ENCODE results near the gene CTTNBP2.

CTTNBP2 gene, protein sequence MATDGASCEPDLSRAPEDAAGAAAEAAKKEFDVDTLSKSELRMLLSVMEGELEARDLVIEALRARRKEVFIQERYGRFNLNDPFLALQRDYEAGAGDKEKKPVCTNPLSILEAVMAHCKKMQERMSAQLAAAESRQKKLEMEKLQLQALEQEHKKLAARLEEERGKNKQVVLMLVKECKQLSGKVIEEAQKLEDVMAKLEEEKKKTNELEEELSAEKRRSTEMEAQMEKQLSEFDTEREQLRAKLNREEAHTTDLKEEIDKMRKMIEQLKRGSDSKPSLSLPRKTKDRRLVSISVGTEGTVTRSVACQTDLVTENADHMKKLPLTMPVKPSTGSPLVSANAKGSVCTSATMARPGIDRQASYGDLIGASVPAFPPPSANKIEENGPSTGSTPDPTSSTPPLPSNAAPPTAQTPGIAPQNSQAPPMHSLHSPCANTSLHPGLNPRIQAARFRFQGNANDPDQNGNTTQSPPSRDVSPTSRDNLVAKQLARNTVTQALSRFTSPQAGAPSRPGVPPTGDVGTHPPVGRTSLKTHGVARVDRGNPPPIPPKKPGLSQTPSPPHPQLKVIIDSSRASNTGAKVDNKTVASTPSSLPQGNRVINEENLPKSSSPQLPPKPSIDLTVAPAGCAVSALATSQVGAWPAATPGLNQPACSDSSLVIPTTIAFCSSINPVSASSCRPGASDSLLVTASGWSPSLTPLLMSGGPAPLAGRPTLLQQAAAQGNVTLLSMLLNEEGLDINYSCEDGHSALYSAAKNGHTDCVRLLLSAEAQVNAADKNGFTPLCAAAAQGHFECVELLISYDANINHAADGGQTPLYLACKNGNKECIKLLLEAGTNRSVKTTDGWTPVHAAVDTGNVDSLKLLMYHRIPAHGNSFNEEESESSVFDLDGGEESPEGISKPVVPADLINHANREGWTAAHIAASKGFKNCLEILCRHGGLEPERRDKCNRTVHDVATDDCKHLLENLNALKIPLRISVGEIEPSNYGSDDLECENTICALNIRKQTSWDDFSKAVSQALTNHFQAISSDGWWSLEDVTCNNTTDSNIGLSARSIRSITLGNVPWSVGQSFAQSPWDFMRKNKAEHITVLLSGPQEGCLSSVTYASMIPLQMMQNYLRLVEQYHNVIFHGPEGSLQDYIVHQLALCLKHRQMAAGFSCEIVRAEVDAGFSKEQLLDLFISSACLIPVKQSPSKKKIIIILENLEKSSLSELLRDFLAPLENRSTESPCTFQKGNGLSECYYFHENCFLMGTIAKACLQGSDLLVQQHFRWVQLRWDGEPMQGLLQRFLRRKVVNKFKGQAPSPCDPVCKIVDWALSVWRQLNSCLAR (N-terminal part only)

DNA sequence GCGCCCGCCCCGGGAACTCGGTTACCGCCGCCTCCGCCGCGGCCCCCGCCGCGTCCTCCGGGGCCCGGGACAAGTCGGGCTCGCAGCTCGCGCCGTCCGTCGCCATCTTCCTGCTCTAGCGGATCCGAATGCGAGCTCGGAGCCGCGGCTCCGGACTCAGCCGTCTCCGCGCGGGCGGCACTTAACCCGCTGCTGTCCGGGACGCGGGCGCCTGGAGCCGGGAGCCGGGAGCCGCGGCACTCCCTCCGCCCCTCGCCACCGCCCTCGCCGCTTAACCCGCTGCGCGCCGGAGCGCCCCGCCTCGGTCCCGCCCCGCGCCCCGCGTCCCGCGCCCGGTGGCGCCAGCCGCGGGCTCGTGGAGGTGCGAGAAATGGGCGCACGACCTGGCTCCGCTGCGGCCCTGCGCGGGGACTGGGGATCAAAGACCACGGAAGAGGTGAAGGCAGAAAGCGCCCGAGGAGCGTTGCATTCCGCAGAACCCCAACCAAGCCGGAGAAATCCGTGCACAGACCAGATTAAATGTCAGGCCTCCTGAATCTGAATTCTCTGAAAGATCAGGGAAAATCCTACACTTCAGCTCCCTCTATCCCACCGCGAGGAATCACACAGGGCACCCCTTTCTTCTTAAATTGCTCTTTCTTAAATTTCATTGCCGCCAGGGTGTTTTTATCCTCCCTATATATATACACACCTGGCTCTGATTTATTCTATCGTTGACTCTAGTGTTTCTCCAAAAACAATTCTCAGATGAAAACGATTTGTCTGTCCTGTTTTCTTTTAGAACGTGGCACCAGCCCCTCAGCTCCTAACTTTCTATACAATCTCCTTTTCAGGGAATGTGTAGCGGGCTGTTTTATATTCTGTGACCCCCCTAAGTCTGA is at the start of gene CTTNBP2:
CTTNBP2 (minus strand) TSS at position 132 of the 881 bp plus-strand sequence; CDS start at position 106, 26 bp downstream.
- no peak for DNase-seq (ENCODE audit: low read depth, low spot score)

DNA sequence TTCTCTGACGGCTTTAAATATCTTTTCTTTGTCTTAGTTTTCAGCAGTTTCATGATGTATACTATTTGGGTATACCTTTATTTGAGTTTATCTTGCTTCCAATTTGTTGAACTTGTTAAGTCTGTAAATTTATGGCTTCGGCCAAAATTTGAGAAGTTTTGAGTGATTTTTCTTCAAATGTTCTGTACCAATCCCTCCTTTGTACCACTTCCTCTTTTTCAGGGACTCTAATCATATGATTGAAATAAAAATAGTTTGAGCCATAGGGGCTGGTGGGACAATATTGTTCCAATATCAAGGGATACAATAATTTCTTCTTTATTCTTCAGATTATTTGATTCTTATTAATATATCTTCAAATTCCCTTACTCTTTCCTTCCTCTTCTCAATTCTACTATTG is 43.1 kb upstream of the CTTNBP2 start:
- no peak for DNase-seq (ENCODE audit: low read depth, low spot score)

DNA sequence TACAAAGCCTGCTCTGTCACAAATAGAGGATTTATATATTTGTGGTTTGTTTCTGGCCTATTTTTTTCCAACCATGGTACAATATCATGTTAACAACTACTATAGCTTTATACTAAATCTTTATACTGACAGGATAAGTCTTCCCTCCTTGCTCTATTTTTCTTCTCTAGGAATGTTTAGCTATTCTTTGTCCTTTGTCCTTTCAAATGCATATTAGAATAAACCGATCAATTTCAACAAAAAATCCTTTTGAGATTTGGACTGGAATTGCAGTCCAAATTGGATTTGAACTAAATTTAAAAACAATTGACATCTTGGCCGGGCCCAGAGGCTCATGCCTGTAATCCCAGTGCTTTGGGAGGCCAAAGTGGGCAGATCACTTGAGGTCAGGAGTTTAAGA is 39.2 kb upstream of the CTTNBP2 start:
- no peak for DNase-seq (ENCODE audit: low read depth, low spot score)

DNA sequence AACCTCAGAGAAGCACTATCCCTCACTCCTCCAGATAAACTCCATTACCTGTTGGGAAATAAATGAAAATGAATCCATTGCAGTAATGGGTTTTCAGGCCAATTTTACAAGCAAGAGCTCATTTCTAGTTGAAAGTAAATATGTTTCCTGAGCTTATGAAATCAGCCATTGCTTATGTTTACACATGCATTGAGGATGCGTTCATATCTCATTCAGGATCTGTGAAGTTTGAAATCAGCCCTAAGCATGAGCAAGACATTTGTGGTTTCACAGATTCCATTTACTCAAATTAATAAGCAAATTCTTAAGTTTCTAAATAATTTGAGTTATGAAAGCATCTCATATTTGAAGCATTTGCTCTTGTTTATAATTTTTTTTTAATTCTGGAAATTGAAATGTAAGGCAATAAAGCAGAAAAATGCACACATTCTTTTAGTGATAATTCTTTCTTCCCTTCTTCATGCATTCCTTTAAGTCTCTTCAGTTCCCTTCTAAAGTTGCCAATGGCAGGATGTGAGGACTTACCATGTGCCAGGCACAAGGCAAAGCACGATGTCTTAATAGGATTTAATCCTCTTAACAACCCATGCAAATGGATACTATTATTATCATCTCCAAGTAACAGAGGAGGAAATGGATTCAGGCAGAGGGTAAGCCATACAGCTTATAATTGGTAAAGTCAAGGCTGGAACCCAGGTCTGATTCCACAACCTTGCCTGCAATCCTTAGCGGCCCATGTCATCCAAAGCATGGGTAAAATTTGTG is 35.0 kb upstream of the CTTNBP2 start:
- DNase-seq (ENCODE audit: low read depth, low spot score): no peak

DNA sequence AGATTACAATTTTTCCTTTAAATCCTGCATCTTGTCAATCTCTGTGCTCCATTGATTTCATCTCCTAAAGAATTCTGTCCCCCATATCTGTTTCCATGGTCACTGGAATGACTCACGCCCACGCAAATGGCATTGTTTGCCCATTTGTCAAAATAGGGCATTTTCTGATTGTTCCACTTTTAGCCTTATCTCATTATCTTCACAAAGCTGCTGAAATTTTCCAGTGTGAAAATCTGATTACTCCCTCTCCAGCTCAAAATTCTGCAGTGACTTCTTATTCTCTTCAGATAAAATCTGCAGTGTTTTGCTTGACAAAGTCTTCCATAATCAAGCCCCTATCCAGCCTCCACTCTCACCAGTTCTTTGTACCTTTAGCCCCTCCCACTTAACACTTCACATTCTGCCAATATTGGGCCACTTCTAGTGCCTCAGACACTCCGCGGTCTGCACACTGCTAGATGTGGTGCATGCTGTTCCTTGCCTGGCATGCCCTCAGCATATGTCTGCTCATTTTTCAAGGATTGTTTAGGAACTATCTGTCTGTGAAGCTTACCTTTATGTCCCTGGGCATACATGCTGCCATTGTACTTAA is 33.9 kb upstream of the CTTNBP2 start:
- no peak for DNase-seq (ENCODE audit: low read depth, low spot score)

DNA sequence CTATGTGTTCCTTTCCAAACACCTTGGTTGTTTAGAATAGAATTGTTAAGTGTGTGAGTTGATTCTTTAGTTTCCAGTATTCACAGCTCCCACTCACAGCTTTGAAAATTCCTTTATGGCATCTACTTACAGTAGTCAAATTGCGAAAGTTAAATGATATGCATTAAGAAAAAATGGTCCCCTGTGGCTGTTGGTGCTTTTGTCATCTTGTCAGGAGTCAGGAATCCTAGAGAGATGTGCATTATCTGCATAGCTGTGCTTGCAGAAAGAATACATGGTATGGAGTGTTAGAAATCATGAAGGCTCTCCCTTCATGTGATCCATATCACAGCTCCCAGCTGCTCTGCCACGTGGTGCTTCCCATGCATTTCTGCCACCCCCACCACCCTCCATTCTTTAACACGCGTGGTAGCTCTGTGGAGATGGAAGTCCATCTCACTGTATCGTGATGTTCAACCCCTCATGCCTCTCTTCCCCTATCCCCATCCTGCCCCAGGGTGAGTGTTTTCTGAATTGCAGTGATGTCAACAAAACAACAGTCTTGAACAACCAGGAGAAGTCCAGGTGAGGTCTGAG is 29.2 kb upstream of the CTTNBP2 start:
- DNase-seq (ENCODE audit: low read depth, low spot score): no peak

DNA sequence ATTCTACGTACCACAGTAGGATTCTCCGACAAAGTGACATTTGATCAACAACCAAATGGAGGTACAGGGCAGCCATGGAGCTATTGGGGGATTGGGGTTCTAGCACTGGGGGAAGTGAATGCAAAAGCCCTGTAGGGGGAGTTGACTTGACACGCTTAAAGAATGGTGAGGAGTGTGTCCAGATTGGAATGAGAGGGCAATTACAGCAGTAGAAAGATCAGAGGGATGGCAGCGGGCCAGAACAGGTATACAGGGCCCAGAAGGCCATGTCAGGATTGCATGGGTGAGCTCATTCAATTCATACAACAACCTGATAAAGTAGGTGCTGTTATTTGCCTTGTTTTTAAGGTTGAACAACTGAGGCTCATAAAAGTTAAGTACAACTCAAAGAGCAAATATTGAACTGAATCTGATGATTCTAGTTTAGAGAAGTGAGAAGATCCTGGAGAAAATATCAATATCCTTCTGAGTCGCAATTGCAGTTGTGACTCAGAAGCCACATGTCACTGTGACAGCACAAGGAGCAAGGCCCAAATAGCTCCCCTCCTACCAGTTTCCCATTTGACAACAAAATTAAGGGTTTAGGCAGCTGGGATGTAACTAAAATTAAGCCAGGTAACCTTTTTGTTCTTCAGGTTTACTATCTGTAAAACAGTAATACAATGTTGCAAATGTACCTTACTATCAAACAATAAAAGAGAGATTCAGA is 28.0 kb upstream of the CTTNBP2 start:
- no peak for DNase-seq (ENCODE audit: low read depth, low spot score)

DNA sequence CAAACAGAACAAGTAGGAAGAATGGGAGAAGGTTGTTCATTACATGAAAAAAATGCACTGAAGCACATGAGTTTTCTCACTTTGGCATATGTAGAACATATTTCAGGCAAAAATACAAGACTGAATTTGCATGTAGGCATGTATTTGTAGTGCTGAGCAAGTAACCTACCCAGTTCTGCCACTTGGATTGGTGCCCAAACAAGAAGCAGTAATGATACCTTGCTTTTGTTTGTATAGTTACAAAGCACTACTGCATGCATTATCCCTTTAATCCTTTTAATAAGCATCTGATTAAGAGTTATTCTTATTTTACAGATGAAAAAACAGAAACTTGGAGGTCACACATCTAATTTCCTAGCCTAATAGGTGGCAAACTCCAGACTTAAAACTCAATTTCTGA is 23.1 kb upstream of the CTTNBP2 start:
- DNase-seq (ENCODE audit: low read depth, low spot score): no peak

DNA sequence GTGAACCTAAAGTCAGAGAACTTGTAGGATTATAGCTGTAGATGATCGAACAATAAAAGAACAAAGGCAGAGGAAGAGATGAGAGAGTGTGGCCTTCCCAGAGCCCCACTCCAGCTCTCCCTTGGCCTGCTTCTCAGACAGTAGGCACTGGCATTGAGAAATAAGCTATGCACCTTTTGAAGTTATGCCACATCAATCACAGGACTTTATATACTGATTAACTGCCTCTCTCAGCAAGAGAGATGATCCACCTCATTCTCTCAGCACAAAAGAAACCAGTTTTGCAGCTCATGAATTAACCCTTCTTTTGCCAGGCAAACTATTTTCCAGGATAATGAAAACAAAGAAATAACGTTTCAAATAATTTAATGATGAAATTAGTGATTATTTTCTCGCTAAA is 22.0 kb upstream of the CTTNBP2 start:
- no peak for DNase-seq (ENCODE audit: low read depth, low spot score)

DNA sequence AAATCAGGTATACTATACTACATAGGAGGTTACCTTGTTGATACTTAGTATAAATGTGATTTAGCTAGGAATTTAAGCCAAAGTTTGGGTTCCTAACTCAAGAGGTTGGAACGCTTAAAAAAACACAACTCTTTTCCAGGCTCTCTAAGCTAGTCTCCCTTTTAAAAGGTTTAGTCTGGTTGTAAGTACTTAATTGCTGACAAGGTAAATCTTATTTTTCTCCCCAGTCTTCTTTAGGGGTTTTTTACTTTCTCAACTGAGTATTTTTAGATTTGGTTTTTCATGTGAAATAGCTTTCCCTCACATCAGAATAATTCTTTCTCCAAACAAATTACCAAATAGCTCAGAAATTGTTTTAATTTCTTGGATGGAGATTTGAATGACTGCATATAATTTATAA is 20.8 kb upstream of the CTTNBP2 start:
- no peak for DNase-seq (ENCODE audit: low read depth, low spot score)

DNA sequence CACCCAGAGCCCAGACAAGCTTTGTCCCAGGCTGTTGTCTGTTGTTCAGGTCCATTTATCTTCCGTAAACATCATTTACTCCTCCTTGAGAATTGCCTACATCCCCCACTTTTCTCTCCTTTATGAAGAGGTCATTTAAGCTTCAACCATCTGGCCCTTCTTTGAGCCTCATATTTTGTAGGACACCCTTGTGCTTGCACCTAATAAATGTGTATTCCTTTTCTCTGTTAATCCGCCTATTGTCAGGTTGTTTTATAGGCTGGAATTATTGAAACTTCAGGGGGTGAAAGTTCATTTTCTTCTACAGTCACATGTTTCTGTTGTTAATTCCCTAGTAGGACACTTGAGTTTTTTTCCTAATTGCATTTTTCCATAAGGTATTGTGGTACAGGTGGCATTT is 19.6 kb upstream of the CTTNBP2 start:
- DNase-seq (ENCODE audit: low read depth, low spot score): no peak

DNA sequence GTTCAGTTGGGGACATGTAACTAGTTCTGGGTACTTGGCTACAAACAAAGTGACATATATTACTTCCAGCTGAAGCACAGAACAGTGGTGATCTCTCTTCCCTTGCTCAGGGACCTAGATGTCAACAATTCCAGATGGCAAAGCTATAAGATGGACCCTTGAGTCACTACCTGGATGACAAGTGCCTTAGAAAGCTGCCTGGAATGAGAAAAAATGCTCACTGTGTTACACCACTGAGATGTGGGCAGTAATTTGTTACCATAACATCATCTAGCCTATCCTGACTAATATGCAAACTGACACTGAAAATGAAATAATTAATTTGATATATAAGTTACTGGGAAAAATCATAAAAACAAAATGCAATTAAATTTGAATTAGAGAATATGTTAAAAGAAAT is 16.4 kb upstream of the CTTNBP2 start:
- DNase-seq (ENCODE audit: low read depth, low spot score): no peak

DNA sequence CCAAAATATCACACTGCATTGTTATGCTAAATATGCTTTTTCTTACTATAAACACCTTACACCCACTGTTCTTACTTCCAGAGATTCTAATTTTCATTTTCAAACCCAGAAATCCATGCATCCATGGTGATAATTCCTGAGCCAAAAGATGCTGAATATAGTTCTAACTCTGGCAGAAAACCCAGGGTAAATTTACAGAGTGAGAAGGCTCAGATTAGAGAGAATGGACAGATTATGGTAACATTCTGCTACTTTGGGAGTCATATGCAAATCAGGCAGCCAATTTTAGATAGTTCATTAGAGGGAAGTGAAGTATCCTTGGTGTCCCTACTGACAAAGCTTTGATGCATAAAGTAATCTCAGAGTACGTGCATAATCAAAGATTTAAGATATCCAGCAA is 15.4 kb upstream of the CTTNBP2 start:
- no peak for DNase-seq (ENCODE audit: low read depth, low spot score)

DNA sequence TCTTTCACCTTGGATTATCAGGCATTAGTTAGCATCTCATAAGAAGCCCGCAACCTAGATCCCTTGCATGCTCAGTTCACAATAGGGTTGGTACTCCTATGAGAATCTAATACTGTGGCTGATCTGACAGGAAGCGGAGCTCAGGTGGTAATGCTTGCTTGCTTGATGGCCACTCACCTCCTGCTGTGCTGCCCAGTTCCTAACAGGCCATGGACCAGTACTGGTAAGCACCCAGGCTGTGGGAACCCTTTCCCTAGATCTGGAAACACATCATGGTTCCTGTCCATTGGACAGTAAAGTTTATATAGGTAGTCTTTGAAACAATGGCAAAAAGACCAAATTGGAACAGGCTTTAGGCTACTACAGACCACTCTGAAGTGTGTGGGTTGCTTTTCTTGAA is 9.4 kb upstream of the CTTNBP2 start:
- DNase-seq (ENCODE audit: low read depth, low spot score): no peak

DNA sequence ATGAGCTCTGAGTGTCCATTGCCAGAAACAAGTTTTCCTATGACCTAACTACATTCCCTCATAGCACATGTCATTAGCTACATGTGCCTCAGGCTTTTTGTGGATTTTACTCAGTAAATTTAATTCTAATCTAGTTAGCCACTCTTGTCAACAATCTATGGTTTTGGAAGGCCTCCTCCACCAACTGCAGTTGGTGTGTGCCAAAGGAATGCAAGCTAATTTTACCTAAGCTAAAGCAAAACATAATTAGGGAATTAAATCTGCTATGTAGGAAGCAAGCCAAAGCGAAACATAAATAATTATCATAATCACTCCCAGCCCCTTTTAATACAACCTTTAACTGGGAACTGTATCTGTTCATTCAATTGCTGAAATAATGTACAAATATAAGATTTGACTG is 3.5 kb upstream of the CTTNBP2 start:
- DNase-seq (ENCODE audit: low read depth, low spot score): no peak

DNA sequence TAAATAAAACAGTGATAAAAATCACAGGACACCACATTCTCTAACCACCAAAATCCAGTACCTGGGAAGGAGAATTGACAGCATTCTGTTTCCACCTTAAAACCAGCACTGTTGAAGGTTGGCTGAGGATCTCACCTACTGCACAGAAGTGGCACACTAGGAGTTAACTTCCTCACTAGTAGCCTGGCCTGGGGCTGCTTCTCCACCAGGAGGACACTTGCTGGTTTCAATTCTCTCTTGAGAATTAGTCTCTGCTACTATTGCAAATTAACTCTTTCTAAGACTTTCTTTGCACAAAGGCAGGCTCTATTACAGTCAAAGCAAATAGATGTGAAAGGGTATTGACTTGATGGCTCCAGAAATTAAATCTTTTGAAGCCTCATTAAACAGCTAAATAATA is 2.3 kb upstream of the CTTNBP2 start:
- no peak for DNase-seq (ENCODE audit: low read depth, low spot score)

DNA sequence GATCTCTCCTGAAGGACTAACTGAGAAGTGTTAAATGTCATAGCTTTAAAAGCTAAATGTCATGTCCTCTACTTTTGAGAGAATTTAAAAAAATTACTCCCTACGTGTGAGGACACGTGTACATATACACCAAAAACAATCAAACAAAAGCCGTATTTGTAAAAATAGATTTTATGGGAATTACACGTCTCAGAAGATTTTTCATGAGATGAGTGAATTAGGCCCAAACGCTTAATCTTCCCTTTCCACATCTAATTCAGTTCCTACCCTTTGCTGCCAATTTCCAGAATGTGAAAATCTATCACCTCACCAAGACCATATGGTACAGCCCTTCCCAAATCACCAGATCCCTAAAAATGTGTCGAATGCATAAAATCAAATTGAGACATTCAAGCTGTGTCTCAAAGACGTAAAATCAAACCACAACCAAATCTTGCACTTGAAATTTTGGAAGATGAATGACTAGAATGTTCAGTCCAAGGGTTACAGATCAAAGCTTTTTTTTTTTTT is 1.0 kb upstream of the CTTNBP2 start:
- DNase-seq (ENCODE audit: low read depth, low spot score): no peak

DNA sequence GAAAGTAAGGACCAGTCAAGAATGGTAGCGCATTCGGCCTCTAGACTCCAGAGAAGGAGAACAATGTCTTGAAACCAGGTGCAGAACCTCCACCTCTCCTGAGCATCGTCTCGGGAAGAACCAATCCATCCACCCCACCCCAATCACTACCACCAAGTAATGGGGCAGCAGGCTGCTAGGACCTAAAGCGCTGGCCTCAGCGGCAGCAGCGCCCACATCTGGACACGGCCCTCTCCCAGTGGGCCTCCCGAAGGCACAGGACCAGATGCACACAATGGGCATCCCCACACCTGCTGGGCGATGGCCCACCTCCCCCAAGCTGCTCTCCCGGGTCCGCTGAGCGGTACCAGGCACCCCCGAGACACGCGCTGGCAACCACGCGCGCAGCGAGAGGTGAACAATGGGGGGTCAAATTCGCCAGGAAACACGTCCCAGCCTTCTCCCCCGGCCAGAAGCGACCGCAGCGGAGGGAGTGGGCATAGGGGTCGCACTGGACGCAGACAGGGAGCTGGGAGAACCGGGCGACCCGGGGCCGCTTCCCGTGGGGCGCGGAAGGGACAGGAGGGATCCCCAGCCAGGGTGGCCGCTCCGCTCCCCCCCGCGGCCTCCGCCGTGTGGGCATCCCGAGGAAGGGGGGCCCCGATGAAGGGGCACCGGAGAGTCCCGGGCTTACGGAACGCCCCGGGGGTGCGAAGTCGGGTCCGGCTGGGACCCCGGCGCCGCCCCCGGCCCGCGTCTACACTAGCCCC is 506 bp downstream of the CTTNBP2 start:
- no peak for DNase-seq (ENCODE audit: low read depth, low spot score)

Measured in brain pericyte (primary cell).